Activated CD8-positive, alpha-beta T cell treated with anti-CD3 and anti-CD28 coated beads, Interleukin-2, amount 10 ng/mL, durations not matched to agents 7 days and 5 days (primary cell): ENCODE results near the gene SOX1. TPM values are rescaled to one million over a fixed set of nuclear protein-coding genes. Genes with fewer than 3 reads are reported as not detected.

Experiments
- ATAC-seq: fragments of 150-1000 bp; cut with Tn5 transposase; one replicate; pipeline ENCODE4 v1.10.0; 2021; ENCODE audit warnings: moderate library complexity
- CTCF ChIA-PET: fragments of 350-600 bp; sonication (Branson Sonifier 250); formaldehyde crosslinking; loops from one replicate; lab custom pipeline; 2021; ENCODE audit warnings: antibody characterized with exemption; lab: Charles Lee
- POLR2A ChIA-PET: fragments of 350-600 bp; sonication (Branson Sonifier 250); formaldehyde crosslinking; loops from one replicate; lab custom pipeline; 2021; ENCODE audit warnings: antibody characterized with exemption; lab: Charles Lee
- DNase-seq: peaks from one replicate; pipeline ENCODE4 v3.0.0-alpha.2; 2020
- H3K27ac Mint-ChIP-seq: one replicate; pipeline ENCODE4 v1.8.0; 2021; ENCODE audit warnings: mild to moderate bottlenecking, mixed read lengths
- H3K27me3 Mint-ChIP-seq: one replicate; pipeline ENCODE4 v1.8.0; 2021; ENCODE audit warnings: low read depth, mixed read lengths
- H3K36me3 Mint-ChIP-seq: one replicate; pipeline ENCODE4 v1.8.0; 2021; ENCODE audit warnings: low read depth, mixed read lengths
- H3K4me1 Mint-ChIP-seq: one replicate; pipeline ENCODE4 v1.8.0; 2021; ENCODE audit warnings: low read depth, mixed read lengths
- H3K4me3 Mint-ChIP-seq: one replicate; pipeline ENCODE4 v1.8.0; 2021; ENCODE audit warnings: mild to moderate bottlenecking, mixed read lengths
- H3K9me3 Mint-ChIP-seq: one replicate; pipeline ENCODE4 v1.8.0; 2022; ENCODE audit warnings: mixed read lengths; ENCODE audit not compliant: insufficient read depth
- total RNA-seq, 2 experiments: library from RNA; stranded (reverse); gene quantifications; one replicate each; pipeline ENCODE4 v1.2.3, GENCODE V29; 2021

Gene SOX1
- total RNA-seq, 2 experiments from 2014 or later, result not detected

GRCh38 chr13:112078879-112079531, 12.1 kb downstream of the SOX1 start:
- Mint-ChIP-seq H3K27ac (no peak overlapping the region), H3K9me3 (peaks cover 4% of the 10 kb centered on the region), H3K4me1 (no peaks in the 10 kb centered on the region), H3K4me3 (no peak overlapping the region), H3K36me3 (peaks cover under 1% of the 10 kb centered on the region), H3K27me3 (peaks cover 32% of the 10 kb centered on the region)
- POLR2A ChIA-PET, result no interaction called here
- DNase-seq (no peak), ATAC-seq (no peak)
- CTCF ChIA-PET, result no interaction called here

- CTCF ChIA-PET, result no interaction called here
- DNase-seq, result no peak
- H3K4me3 Mint-ChIP-seq, result no peak overlapping the region
- POLR2A ChIA-PET, result no interaction called here
- ATAC-seq, result no peak
- peaks cover 9% of the 10 kb centered on the region for H3K9me3 Mint-ChIP-seq
- no peaks in the 10 kb centered on the region for H3K4me1 Mint-ChIP-seq
- peaks cover 25% of the 10 kb centered on the region for H3K27me3 Mint-ChIP-seq
- H3K27ac Mint-ChIP-seq, result no peak overlapping the region
- H3K36me3 Mint-ChIP-seq, result no peaks in the 10 kb centered on the region
These were observed 12.7 kb downstream of the SOX1 start for GRCh38 chr13:112079696-112080095.

GRCh38 chr13:112083971-112084370, 17.0 kb downstream of the SOX1 start:
- Mint-ChIP-seq H3K4me3 (no peak overlapping the region), H3K9me3 (peaks cover 21% of the 10 kb centered on the region), H3K4me1 (no peaks in the 10 kb centered on the region), H3K36me3 (no peaks in the 10 kb centered on the region), H3K27ac (no peak overlapping the region), H3K27me3 (peaks cover 3% of the 10 kb centered on the region)
- DNase-seq (no peak), ATAC-seq (no peak)
- CTCF ChIA-PET, result no interaction called here
- POLR2A ChIA-PET, result no interaction called here

- H3K27ac Mint-ChIP-seq, result no peak overlapping the region
- POLR2A ChIA-PET, result no interaction called here
These were observed 25.5 kb downstream of the SOX1 start for GRCh38 chr13:112092453-112092852.

GRCh38 chr13:112095354-112095753, 28.4 kb downstream of the SOX1 start:
- DNase-seq, result no peak
- Mint-ChIP-seq H3K27ac (no peak overlapping the region), H3K36me3 (no peaks in the 10 kb centered on the region), H3K4me3 (no peak overlapping the region), H3K4me1 (no peaks in the 10 kb centered on the region), H3K27me3 (peaks cover 6% of the 10 kb centered on the region), H3K9me3 (no peaks in the 10 kb centered on the region)
- POLR2A ChIA-PET, result no interaction called here
- CTCF ChIA-PET, result no interaction called here
- no peak for ATAC-seq

More at GRCh38 chr13:112092453-112092852, 25.5 kb downstream of the SOX1 start:
- Mint-ChIP-seq H3K9me3 (no peaks in the 10 kb centered on the region), H3K4me3 (no peak overlapping the region), H3K36me3 (no peaks in the 10 kb centered on the region), H3K4me1 (no peaks in the 10 kb centered on the region), H3K27me3 (peaks cover 2% of the 10 kb centered on the region)
- DNase-seq, result no peak
- CTCF ChIA-PET, result no interaction called here
- no peak for ATAC-seq

GRCh38 chr13:112096959-112097358, 30.0 kb downstream of the SOX1 start:
- ATAC-seq (no peak), DNase-seq (no peak)
- Mint-ChIP-seq H3K4me3 (no peak overlapping the region), H3K36me3 (no peaks in the 10 kb centered on the region), H3K9me3 (no peaks in the 10 kb centered on the region), H3K27ac (no peak overlapping the region), H3K4me1 (no peaks in the 10 kb centered on the region), H3K27me3 (peaks cover 14% of the 10 kb centered on the region)
- ChIA-PET CTCF (no interaction called here), POLR2A (no interaction called here)

GRCh38 chr13:112097770-112098169, 30.8 kb downstream of the SOX1 start:
- POLR2A ChIA-PET, result no interaction called here
- DNase-seq (no peak), ATAC-seq (no peak)
- H3K27ac Mint-ChIP-seq, result no peak overlapping the region
- CTCF ChIA-PET, result no interaction called here
- peaks cover 20% of the 10 kb centered on the region for H3K27me3 Mint-ChIP-seq
- no peaks in the 10 kb centered on the region for H3K4me1 Mint-ChIP-seq
- no peaks in the 10 kb centered on the region for H3K9me3 Mint-ChIP-seq
- H3K36me3 Mint-ChIP-seq, result no peaks in the 10 kb centered on the region
- H3K4me3 Mint-ChIP-seq, result no peak overlapping the region

GRCh38 chr13:112098699-112099098, 31.8 kb downstream of the SOX1 start:
- no peak for ATAC-seq
- H3K4me3 Mint-ChIP-seq, result no peak overlapping the region
- peaks cover 21% of the 10 kb centered on the region for H3K27me3 Mint-ChIP-seq
- ChIA-PET POLR2A (no interaction called here), CTCF (no interaction called here)
- H3K27ac Mint-ChIP-seq, result no peak overlapping the region
- no peaks in the 10 kb centered on the region for H3K36me3 Mint-ChIP-seq
- H3K9me3 Mint-ChIP-seq, result no peaks in the 10 kb centered on the region
- no peaks in the 10 kb centered on the region for H3K4me1 Mint-ChIP-seq
- DNase-seq, result no peak

- CTCF ChIA-PET, result no interaction called here
- DNase-seq (no peak), ATAC-seq (no peak)
- H3K27me3 Mint-ChIP-seq, result peaks cover 33% of the 10 kb centered on the region
- no peaks in the 10 kb centered on the region for H3K36me3 Mint-ChIP-seq
- H3K27ac Mint-ChIP-seq, result no peak overlapping the region
- H3K4me3 Mint-ChIP-seq, result no peak overlapping the region
- POLR2A ChIA-PET, result no interaction called here
- H3K9me3 Mint-ChIP-seq, result no peaks in the 10 kb centered on the region
- H3K4me1 Mint-ChIP-seq, result peaks cover 2% of the 10 kb centered on the region
These were observed 34.5 kb downstream of the SOX1 start for GRCh38 chr13:112101360-112101930.

GRCh38 chr13:112102243-112102642, 35.3 kb downstream of the SOX1 start:
- H3K4me1 Mint-ChIP-seq, result peaks cover 2% of the 10 kb centered on the region
- POLR2A ChIA-PET, result no interaction called here
- no peak overlapping the region for H3K4me3 Mint-ChIP-seq
- ATAC-seq (no peak), DNase-seq (no peak)
- H3K36me3 Mint-ChIP-seq, result no peaks in the 10 kb centered on the region
- H3K27me3 Mint-ChIP-seq, result peaks cover 41% of the 10 kb centered on the region
- CTCF ChIA-PET, result no interaction called here
- no peaks in the 10 kb centered on the region for H3K9me3 Mint-ChIP-seq
- no peak overlapping the region for H3K27ac Mint-ChIP-seq

- H3K4me3 Mint-ChIP-seq, result no peak overlapping the region
- H3K9me3 Mint-ChIP-seq, result no peaks in the 10 kb centered on the region
- H3K4me1 Mint-ChIP-seq, result peaks cover 2% of the 10 kb centered on the region
- H3K36me3 Mint-ChIP-seq, result no peaks in the 10 kb centered on the region
- ChIA-PET POLR2A (no interaction called here), CTCF (no interaction called here)
- H3K27me3 Mint-ChIP-seq, result peaks cover 50% of the 10 kb centered on the region
- no peak overlapping the region for H3K27ac Mint-ChIP-seq
- ATAC-seq, result no peak
- no peak for DNase-seq
These were observed 36.4 kb downstream of the SOX1 start for GRCh38 chr13:112103260-112103838.

- ATAC-seq, result no peak
- peaks cover 52% of the 10 kb centered on the region for H3K27me3 Mint-ChIP-seq
- POLR2A ChIA-PET, result no interaction called here
These were observed 37.3 kb downstream of the SOX1 start for GRCh38 chr13:112103961-112104880.

More at GRCh38 chr13:112103961-112104880, 37.3 kb downstream of the SOX1 start:
- no peaks in the 10 kb centered on the region for H3K9me3 Mint-ChIP-seq
- no peak overlapping the region for H3K4me3 Mint-ChIP-seq
- CTCF ChIA-PET, result no interaction called here
- peaks cover 2% of the 10 kb centered on the region for H3K4me1 Mint-ChIP-seq
- no peak overlapping the region for H3K27ac Mint-ChIP-seq
- no peak for DNase-seq
- no peaks in the 10 kb centered on the region for H3K36me3 Mint-ChIP-seq
